Measurements from ENCODE around the gene TCAF1.
A peak's percentile ranks its signal among the peaks of the same experiment; 100 is the strongest.

TCAF1 gene

DNA sequence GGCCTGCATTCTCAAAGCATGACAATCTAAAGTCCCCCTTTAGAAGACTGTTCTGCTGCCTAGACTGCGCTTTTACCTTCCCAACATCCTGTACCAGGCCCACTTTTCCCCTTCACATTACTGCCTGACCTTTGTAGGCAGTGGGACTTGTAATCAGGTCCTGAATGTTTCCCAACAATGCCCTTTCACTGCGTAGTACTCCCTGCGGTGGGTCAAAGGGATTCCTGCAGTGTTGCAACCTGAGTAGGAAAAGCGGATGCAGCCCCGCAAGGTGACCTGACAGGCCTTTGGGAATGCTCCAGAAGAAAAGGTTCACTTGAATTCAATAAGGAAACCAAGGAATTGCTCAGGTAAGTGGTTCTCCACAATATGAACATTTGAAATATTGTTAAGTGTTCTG lies 4.9 kb upstream of the TCAF1 start:
- H3K27me3 ChIP-seq = peaks cover 4% of the 10 kb centered on the region; the same call in 1 of the 2 replicates
- H3K4me1 ChIP-seq = peaks cover 3% of the 10 kb centered on the region; the same call in 1 of the 2 replicates
- TF ChIP-seq, protein P1, sequence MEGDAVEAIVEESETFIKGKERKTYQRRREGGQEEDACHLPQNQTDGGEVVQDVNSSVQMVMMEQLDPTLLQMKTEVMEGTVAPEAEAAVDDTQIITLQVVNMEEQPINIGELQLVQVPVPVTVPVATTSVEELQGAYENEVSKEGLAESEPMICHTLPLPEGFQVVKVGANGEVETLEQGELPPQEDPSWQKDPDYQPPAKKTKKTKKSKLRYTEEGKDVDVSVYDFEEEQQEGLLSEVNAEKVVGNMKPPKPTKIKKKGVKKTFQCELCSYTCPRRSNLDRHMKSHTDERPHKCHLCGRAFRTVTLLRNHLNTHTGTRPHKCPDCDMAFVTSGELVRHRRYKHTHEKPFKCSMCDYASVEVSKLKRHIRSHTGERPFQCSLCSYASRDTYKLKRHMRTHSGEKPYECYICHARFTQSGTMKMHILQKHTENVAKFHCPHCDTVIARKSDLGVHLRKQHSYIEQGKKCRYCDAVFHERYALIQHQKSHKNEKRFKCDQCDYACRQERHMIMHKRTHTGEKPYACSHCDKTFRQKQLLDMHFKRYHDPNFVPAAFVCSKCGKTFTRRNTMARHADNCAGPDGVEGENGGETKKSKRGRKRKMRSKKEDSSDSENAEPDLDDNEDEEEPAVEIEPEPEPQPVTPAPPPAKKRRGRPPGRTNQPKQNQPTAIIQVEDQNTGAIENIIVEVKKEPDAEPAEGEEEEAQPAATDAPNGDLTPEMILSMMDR (IDR thresholded peaks at IDR 0.05; ENCODE audit: low read depth, low read length) = no peak
- H3K36me3 ChIP-seq = no peaks in the 10 kb centered on the region
- no peak overlapping the region for H3K4me3 ChIP-seq (ENCODE audit: low read depth, low read length)
- no peak for DNase-seq
- H3K9me3 ChIP-seq = no peaks in the 10 kb centered on the region

DNA sequence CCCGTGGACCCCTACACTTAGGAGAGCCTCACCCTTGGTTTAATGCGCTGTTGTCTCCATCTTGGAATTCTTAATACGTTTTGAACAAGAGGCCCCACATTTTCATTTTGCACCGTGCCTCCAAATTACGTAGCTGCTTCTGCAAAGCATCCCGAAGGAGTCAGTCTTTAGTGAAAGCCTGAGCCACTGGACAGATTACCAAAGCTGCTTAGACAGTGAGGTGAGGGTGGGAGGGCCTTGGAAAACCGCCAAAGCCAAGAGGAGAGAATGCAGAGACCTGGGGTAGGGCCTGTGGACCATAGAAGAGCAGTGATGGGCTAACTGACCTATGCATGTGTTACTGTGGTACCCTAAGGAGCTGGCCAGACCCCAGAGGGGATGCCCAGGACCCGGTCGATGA lies 4.2 kb upstream of the TCAF1 start:
- Histone ChIP-seq H3K9me3 (no peaks in the 10 kb centered on the region), H3K4me3 (ENCODE audit: low read depth, low read length) (no peak overlapping the region), H3K36me3 (no peaks in the 10 kb centered on the region), H3K4me1 (peaks cover 3% of the 10 kb centered on the region; the same call in 1 of the 2 replicates), H3K27me3 (peaks cover 3% of the 10 kb centered on the region; the same call in 1 of the 2 replicates)
- DNase-seq = peak; percentile 31
- TF ChIP-seq, protein P1 (IDR thresholded peaks at IDR 0.05; ENCODE audit: low read depth, low read length) = no peak

DNA sequence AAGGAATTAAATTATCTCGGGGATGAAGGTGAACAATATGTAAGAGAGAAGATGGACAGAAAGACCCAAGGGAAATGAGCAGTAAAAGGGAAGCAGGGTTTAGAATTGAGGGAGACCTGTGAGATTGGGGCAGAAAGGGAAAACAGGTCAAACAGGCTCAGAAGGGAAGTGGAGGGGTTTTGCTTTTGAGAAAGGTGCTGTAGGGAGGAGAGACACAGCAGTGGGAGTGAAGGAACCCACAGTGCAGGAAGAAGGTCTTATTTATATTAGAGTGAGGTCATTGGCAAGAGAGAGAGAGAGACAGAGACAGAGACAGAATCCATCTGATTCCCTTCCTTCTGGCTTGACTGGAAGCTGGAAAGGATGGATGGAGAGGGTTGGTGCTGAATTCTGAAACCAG lies 3.5 kb upstream of the TCAF1 start:
- TF ChIP-seq, protein P1 (IDR thresholded peaks at IDR 0.05; ENCODE audit: low read depth, low read length) = no peak

DNA sequence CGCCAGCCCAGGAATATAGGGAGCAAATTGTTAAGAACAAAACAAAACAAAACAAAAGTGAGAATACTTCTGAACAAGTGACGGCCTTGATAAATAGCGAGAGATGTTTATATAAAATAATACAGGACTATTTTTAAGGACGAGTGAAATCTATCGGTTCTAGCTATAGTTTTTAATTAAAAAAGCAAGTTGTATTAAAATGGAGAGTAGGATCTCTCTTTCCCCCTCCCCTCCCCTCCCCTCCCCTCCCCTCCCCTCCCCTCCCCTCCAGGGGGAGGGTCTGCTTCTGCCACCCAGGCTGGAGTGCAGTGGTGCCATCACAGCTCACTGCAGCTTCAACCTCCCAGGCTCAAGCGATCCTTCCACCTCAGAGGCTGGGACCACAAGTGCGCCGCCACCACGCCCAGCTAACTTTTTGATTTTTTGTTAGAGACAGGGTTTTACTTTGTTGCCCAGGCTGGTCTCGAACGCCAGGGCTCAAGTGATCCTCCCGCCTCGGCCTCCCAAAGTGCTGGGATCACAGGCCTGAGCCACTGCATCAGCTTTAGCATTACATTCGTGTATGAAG lies 440 bp upstream of the TCAF1 start:
- Histone ChIP-seq H3K4me1 (peaks cover 3% of the 10 kb centered on the region; the same call in 1 of the 2 replicates), H3K4me3 (ENCODE audit: low read depth, low read length) (no peak overlapping the region), H3K27me3 (no peaks in the 10 kb centered on the region), H3K36me3 (no peaks in the 10 kb centered on the region), H3K9me3 (no peaks in the 10 kb centered on the region)
- DNase-seq = peak; percentile 20
- TF ChIP-seq, protein P1 (IDR thresholded peaks at IDR 0.05; ENCODE audit: low read depth, low read length) = no peak

More for the DNA sequence above, 3.5 kb upstream of the TCAF1 start:
- Histone ChIP-seq H3K27me3 (no peaks in the 10 kb centered on the region; the same call in 1 of the 2 replicates), H3K4me1 (peaks cover 3% of the 10 kb centered on the region; the same call in 1 of the 2 replicates), H3K36me3 (no peaks in the 10 kb centered on the region), H3K4me3 (ENCODE audit: low read depth, low read length) (no peak overlapping the region), H3K9me3 (no peaks in the 10 kb centered on the region)
- DNase-seq = no peak

DNA sequence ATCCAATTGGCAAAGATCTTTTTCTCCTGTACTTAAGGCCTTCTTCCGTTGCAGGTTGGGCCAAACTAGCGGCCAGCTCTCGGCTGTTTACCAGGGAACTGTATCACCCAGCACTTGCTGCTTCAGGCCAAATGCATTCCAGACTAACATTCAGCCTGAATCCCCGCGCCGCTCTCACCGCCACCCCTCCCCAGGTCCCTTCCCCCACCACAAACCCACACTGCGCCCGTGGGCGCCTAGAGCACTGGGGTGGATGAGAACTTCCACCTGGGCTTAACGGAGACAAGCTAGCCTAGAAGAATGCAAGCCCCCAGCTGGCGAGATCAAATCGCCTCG lies 676 bp downstream of the TCAF1 start:
- Histone ChIP-seq H3K36me3 (no peaks in the 10 kb centered on the region), H3K9me3 (no peaks in the 10 kb centered on the region), H3K4me3 (ENCODE audit: low read depth, low read length) (peak overlapping the region; percentile 63), H3K4me1 (peaks cover 3% of the 10 kb centered on the region; the same call in 1 of the 2 replicates), H3K27me3 (no peaks in the 10 kb centered on the region)
- TF ChIP-seq, protein P1 (IDR thresholded peaks at IDR 0.05; ENCODE audit: low read depth, low read length) = no peak
- peak; percentile 53 for DNase-seq

DNA sequence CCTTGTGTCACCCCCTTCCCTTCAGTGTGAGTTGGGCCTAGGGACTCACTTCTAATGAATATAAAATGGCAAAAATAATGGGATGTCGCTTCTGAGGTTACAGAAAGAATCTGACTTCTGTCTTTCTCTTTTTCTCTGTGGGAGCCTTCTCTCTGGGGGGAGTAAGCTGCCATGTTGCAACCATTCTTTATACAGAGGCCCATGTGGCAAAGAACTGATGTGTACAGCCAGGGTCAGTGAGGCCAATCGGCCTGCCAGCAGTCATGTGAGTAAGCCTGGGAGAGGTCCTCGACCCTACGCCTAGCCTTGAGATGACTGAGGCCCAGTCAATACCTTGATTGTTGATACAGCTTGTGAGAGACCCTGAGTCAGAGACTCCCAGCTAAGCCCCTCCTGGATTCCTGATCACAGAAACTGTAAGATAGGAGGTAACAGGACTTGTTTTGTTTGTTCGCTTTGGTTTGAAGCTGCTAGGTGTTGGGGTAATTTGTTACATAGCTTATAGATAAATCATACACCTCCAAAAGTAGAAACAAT lies 1.7 kb downstream of the TCAF1 start:
- DNase-seq = no peak
- Histone ChIP-seq H3K9me3 (no peaks in the 10 kb centered on the region), H3K4me3 (ENCODE audit: low read depth, low read length) (peak overlapping the region; percentile 63), H3K27me3 (no peaks in the 10 kb centered on the region), H3K4me1 (peaks cover 3% of the 10 kb centered on the region; the same call in 1 of the 2 replicates), H3K36me3 (no peaks in the 10 kb centered on the region)
- TF ChIP-seq, protein P1 (IDR thresholded peaks at IDR 0.05; ENCODE audit: low read depth, low read length) = no peak
